ENCODE data around the gene WDR72. TPM values are rescaled to one million over a fixed set of nuclear protein-coding genes. Genes with fewer than 3 reads are reported as not detected.
A peak's percentile ranks its signal among the peaks of the same experiment; 100 is the strongest.

The WDR72 gene
- total RNA-seq = 1 to 10 TPM; 5.4 to 9.2 TPM

- H3K27me3 ChIP-seq = no peaks in the 10 kb centered on the region
- peak; percentile 69 for ATAC-seq
- H3K27ac ChIP-seq = no peak within 1 kb of the TSS
- H3K9me3 ChIP-seq = no peaks in the 10 kb centered on the region
- peak; percentile 6 to 45 (median 20) for DNase-seq
- intact Hi-C loops (cut with DNase I) = no loop called here
- H3K36me3 ChIP-seq (replicated peaks in 1 of 2; ENCODE audit: insufficient read depth in 1 of 2, low read depth in 2 of 2) = no peaks in the 10 kb centered on the region
- H3K4me3 ChIP-seq = peak within 1 kb of the TSS in 1 of 2 donors; percentile 23
- 2 to 5% methylated on average over 4 to 40 of the region's 45 CpGs for WGBS, 2 donors
- TF ChIP-seq POLR2A (IDR thresholded peaks at IDR 0.05) (no peak), CTCF (IDR thresholded peaks at IDR 0.05) (no peak)
- H3K4me1 ChIP-seq = no peaks in the 10 kb centered on the region
Measured at GRCh38 chr15:53759411-53759931, at the start of gene WDR72. Gene WDR72 (minus strand): TSS chr15:53759663. CDS start chr15:53733149, 26,514 bp downstream.

- Histone ChIP-seq H3K4me3 (no peak overlapping the region), H3K9me3 (no peaks in the 10 kb centered on the region), H3K36me3 (replicated peaks in 1 of 2; ENCODE audit: insufficient read depth in 1 of 2, low read depth in 2 of 2) (no peaks in the 10 kb centered on the region), H3K27ac (no peak overlapping the region), H3K4me1 (no peaks in the 10 kb centered on the region), H3K27me3 (no peaks in the 10 kb centered on the region)
- ATAC-seq = no peak
- WGBS, 2 donors = 49 to 50% methylated on average over 5 of the region's 5 CpGs
- no peak for DNase-seq
- intact Hi-C loops (cut with DNase I) = no loop called here
- TF ChIP-seq POLR2A (IDR thresholded peaks at IDR 0.05) = no peak
- TF ChIP-seq CTCF (IDR thresholded peaks at IDR 0.05) = peak in 6 of 7 experiments; percentile 50 to 71 (median 56)
Measured at GRCh38 chr15:53808058-53808706, 48.7 kb upstream of the WDR72 start.

DNA sequence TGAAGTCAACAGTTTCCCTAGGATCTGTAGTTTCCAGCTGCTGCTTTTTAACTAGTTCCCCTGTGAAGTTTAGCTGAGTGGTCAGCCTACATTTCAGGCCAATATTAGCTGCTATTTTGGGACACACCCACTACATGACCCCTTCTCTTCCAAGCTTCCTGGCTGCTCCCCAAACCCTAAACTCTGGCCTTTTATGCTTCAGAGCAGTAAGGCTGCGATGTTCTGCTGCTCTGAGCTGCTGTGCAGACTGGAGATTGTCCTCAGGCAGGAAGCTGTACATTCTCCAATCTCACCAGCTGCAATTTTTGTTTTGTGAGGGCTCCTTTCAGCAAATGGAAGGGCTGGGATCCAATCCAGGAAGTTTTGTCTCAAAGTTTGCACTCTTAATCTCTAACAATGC lies 48.0 kb upstream of the WDR72 start:
- intact Hi-C loops (cut with DNase I) = no loop called here
- no peak for TF ChIP-seq POLR2A (IDR thresholded peaks at IDR 0.05)
- TF ChIP-seq CTCF (IDR thresholded peaks at IDR 0.05) = no peak
- DNase-seq = no peak
- no peak for ATAC-seq
- H3K4me3 ChIP-seq = no peak overlapping the region
- no peaks in the 10 kb centered on the region for H3K9me3 ChIP-seq
- no peaks in the 10 kb centered on the region for H3K4me1 ChIP-seq
- no peaks in the 10 kb centered on the region for H3K36me3 ChIP-seq (replicated peaks in 1 of 2; ENCODE audit: insufficient read depth in 1 of 2, low read depth in 2 of 2)
- 61 to 90% methylated on average over 1 of the region's 1 CpG for WGBS, 2 donors
- H3K27me3 ChIP-seq = no peaks in the 10 kb centered on the region
- H3K27ac ChIP-seq = no peak overlapping the region

DNA sequence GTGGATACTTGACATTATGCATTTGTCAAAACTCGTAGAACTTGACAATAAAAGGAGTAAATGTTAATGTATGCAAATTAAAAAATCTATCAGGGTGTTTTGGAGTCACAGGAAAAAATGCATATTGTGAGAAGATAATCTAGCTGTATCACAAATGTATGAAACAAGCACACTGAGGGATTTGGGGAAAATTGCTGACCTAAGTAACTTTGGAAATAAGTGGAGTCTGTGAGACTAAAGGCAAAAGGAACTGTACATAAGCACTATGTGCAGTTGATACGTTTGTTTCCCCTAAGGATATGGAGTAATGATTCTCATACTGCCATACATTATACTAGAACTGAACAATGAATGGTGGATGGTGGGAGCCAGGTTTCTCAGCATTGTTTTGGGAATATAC lies 43.2 kb upstream of the WDR72 start:
- Histone ChIP-seq H3K27ac (no peak overlapping the region), H3K9me3 (no peaks in the 10 kb centered on the region), H3K4me3 (no peak overlapping the region), H3K4me1 (no peaks in the 10 kb centered on the region), H3K27me3 (no peaks in the 10 kb centered on the region), H3K36me3 (replicated peaks in 1 of 2; ENCODE audit: insufficient read depth in 1 of 2, low read depth in 2 of 2) (no peaks in the 10 kb centered on the region)
- 26 to 31% methylated on average over 2 of the region's 2 CpGs for WGBS, 2 donors
- DNase-seq (no peak), ATAC-seq (no peak)
- TF ChIP-seq POLR2A (IDR thresholded peaks at IDR 0.05) (no peak), CTCF (IDR thresholded peaks at IDR 0.05) (no peak)
- intact Hi-C loops (cut with DNase I) = no loop called here

DNA sequence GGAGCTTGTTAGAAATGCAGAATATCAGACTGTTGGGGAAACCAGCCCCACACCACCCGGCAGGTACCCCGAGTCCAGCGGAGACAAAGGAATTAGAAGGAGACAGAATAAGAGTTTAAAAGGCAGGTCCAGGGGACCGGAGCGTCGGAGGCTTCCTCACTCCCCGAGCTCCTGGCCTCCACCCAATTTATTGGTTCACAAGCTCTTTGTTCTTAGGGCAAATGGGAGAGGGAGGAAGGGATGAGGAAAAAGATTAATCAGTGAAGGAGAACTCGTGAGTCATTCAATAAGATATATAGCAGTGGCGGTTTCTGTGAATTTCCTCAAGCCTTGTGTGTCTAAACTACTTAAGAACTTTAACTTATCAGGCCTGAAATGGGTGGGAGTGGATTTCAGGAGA lies 32.1 kb upstream of the WDR72 start:
- peaks cover 6% of the 10 kb centered on the region for H3K4me1 ChIP-seq
- no peaks in the 10 kb centered on the region for H3K36me3 ChIP-seq (replicated peaks in 1 of 2; ENCODE audit: insufficient read depth in 1 of 2, low read depth in 2 of 2)
- TF ChIP-seq POLR2A (IDR thresholded peaks at IDR 0.05) (no peak), CTCF (IDR thresholded peaks at IDR 0.05) (no peak)
- ATAC-seq (no peak), DNase-seq (no peak)
- intact Hi-C loops (cut with DNase I) = no loop called here
- 64 to 68% methylated on average over 9 of the region's 9 CpGs for WGBS, 2 donors
- no peak overlapping the region for H3K4me3 ChIP-seq
- no peak overlapping the region for H3K27ac ChIP-seq
- no peaks in the 10 kb centered on the region for H3K9me3 ChIP-seq
- H3K27me3 ChIP-seq = no peaks in the 10 kb centered on the region

All from body of pancreas (tissue), 4 donors.